ENCODE results near the gene ACKR2. TPM values are rescaled to one million over a fixed set of nuclear protein-coding genes. Genes with fewer than 3 reads are reported as not detected.

The ACKR2 gene
- total and polyA plus RNA-seq, 2 experiments from 2014 or later = 0.35 TPM; not detected in 1

- Histone ChIP-seq H4K20me1 (replicated peaks; ENCODE audit: insufficient read depth) (peaks cover 15% of the 10 kb centered on the region), H3K4me1 (ENCODE audit: insufficient read depth) (no peaks in the 10 kb centered on the region), H3K4me3 (no peak overlapping the region), H3K36me3 (ENCODE audit: insufficient read depth) (peaks cover 17% of the 10 kb centered on the region; the same call in 1 of the 2 replicates), H3K27ac (ENCODE audit: low read depth) (no peak overlapping the region), H3K9me2 (ENCODE audit: insufficient read depth) (no peaks in the 10 kb centered on the region), H2AFZ (no peak overlapping the region), H3K79me2 (replicated peaks; ENCODE audit: insufficient read depth) (peaks cover 29% of the 10 kb centered on the region), H3K4me2 (no peak overlapping the region), H3K27me3 (ENCODE audit: insufficient read depth) (no peaks in the 10 kb centered on the region), H3F3A (replicated peaks; ENCODE audit: low read depth) (no peaks in the 10 kb centered on the region)
- ATAC-seq = no peak
- Mint-ChIP-seq H3K9me3 (no peaks in the 10 kb centered on the region), H3K27me3 (ENCODE audit: insufficient read depth, low read depth, poor library complexity) (no peaks in the 10 kb centered on the region), H3K27ac (no peak overlapping the region), H3K4me1 (no peaks in the 10 kb centered on the region), H3K36me3 (ENCODE audit: low read depth) (peaks cover 48% of the 10 kb centered on the region; the same call in 2 of the 3 replicates), H3K4me3 (no peak overlapping the region)
- DNase-seq (ENCODE audit: low spot score) = no peak
- TF ChIP-seq POLR2AphosphoS5 (IDR thresholded peaks at IDR 0.05; ENCODE audit: low read depth) (no peak), ZNF462 (CRISPR knock-in tag; IDR thresholded peaks at IDR 0.05) (no peak), STAT1 (IDR thresholded peaks at IDR 0.05; ENCODE audit: unreplicated experiment) (no peak), EZH2 (IDR thresholded peaks at IDR 0.05; ENCODE audit: low read depth, unreplicated experiment) (no peak), JUNB (IDR thresholded peaks at IDR 0.05; ENCODE audit: unreplicated experiment) (no peak), ETS1 (IDR thresholded peaks at IDR 0.05) (no peak), NANOG (IDR thresholded peaks at IDR 0.05; ENCODE audit: borderline replicate concordance) (no peak), CTCF (conservative IDR thresholded peaks at IDR 0.05; ENCODE audit: low read depth in 2 of 2) (no peak)
Observed at GRCh38 chr3:42786631-42787030, 22.6 kb upstream of the ACKR2 start.

Measured in GM23338 (cell line).